ENCODE measurements around the gene CNTROB.

The CNTROB gene

GRCh38 chr17:7910281-7910680 lies 21.7 kb upstream of the CNTROB start:
- no peak for DNase-seq

- DNase-seq, result no peak
These were observed 21.3 kb upstream of the CNTROB start for GRCh38 chr17:7910711-7911110.

- no peak for DNase-seq
These were observed 20.9 kb upstream of the CNTROB start for GRCh38 chr17:7911116-7911515.

GRCh38 chr17:7912927-7913524 lies 19.0 kb upstream of the CNTROB start:
- DNase-seq, result peak; percentile 56

GRCh38 chr17:7915179-7915610 lies 16.8 kb upstream of the CNTROB start:
- DNase-seq, result no peak

GRCh38 chr17:7915611-7916384 lies 16.2 kb upstream of the CNTROB start, which contains the start of gene RNF227:
RNF227 (minus strand) TSS chr17:7916289; CDS start chr17:7916195, 94 bp downstream.
- peak; percentile 80 for DNase-seq

- DNase-seq, result no peak
These were observed 15.7 kb upstream of the CNTROB start for GRCh38 chr17:7916385-7916682.

GRCh38 chr17:7916808-7917207 lies 15.2 kb upstream of the CNTROB start:
- DNase-seq, result no peak

- DNase-seq, result no peak
These were observed 9.6 kb upstream of the CNTROB start for GRCh38 chr17:7922269-7922844.

GRCh38 chr17:7922845-7923628 lies 9.0 kb upstream of the CNTROB start:
- DNase-seq, result peak; percentile 77

- no peak for DNase-seq
These were observed 4.4 kb upstream of the CNTROB start for GRCh38 chr17:7927596-7927995.

- peak; percentile 36 for DNase-seq
These were observed 2.6 kb upstream of the CNTROB start, which contains the start of gene KCNAB3 for GRCh38 chr17:7929158-7930023. KCNAB3 (minus strand) TSS chr17:7929856; CDS start chr17:7929435, 421 bp downstream.

- DNase-seq, result no peak
These were observed 970 bp upstream of the CNTROB start for GRCh38 chr17:7930841-7931631.

- peak; percentile 22 for DNase-seq
These were observed 481 bp downstream of the CNTROB start for GRCh38 chr17:7932483-7932891.

- DNase-seq, result no peak
These were observed 943 bp downstream of the CNTROB start for GRCh38 chr17:7932949-7933348.

GRCh38 chr17:7935859-7936258 lies 3.9 kb downstream of the CNTROB start:
- no peak for DNase-seq

GRCh38 chr17:7940034-7940433 lies 8.0 kb downstream of the CNTROB start:
- DNase-seq, result no peak

GRCh38 chr17:7940743-7941142 lies 8.7 kb downstream of the CNTROB start:
- DNase-seq, result no peak

GRCh38 chr17:7943291-7943690 lies 11.3 kb downstream of the CNTROB start:
- no peak for DNase-seq

GRCh38 chr17:7944326-7944725 lies 12.3 kb downstream of the CNTROB start:
- DNase-seq, result no peak

- DNase-seq, result no peak
These were observed 13.6 kb downstream of the CNTROB start for GRCh38 chr17:7945651-7946050.
